Upper lobe of left lung (tissue), 4 donors: ENCODE data around the gene MFSD2B.

Experiments
- EP300 ChIP-seq, 4 donors: sonication (generic); formaldehyde crosslinking; IDR thresholded peaks; one replicate each; pipeline ENCODE4 v1.5.1; 2017; ENCODE audit warnings: antibody characterized with exemption in 4 of 4, control low read depth in 2 of 4
- POLR2A ChIP-seq, 4 donors: fragments of 450-650 bp; IDR thresholded peaks; one replicate each; pipeline ENCODE4 v1.5.1; 2016 to 2017; ENCODE audit warnings: antibody characterized with exemption in 4 of 4, mild to moderate bottlenecking in 2 of 4
- TF ChIP-seq, protein P1 (sequence below), 6 experiments: fragments of 450-650 bp in 4 of 6; fragments of 200-600 bp in 2 of 6; sonication (generic) in 2 of 6; IDR thresholded peaks; one replicate each; pipeline ENCODE4 v1.5.1; 2016 to 2019; ENCODE audit warnings: antibody characterized with exemption in 6 of 6

DNA sequence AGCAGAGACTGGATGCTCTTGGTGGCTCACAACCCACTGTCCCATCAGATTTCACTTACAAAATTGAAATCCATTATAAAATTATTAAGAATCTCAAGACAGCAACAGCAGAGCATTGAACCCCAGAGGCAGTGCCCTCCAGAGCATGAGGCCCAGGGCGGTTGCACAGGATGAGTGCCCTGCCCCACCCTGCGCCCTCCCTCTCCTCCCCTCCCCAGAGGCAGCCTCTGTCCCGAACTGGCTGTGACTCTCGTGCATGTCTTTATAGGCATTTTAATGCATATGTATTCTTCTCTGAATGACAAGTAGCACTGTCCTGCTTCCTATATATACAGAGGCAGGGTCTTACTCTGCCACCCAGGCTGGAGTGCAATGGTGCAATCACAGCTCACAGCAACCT is 10.4 kb downstream of the MFSD2B start:
- no peak for TF ChIP-seq POLR2A (IDR thresholded peaks at IDR 0.05)
- TF ChIP-seq, protein P1, sequence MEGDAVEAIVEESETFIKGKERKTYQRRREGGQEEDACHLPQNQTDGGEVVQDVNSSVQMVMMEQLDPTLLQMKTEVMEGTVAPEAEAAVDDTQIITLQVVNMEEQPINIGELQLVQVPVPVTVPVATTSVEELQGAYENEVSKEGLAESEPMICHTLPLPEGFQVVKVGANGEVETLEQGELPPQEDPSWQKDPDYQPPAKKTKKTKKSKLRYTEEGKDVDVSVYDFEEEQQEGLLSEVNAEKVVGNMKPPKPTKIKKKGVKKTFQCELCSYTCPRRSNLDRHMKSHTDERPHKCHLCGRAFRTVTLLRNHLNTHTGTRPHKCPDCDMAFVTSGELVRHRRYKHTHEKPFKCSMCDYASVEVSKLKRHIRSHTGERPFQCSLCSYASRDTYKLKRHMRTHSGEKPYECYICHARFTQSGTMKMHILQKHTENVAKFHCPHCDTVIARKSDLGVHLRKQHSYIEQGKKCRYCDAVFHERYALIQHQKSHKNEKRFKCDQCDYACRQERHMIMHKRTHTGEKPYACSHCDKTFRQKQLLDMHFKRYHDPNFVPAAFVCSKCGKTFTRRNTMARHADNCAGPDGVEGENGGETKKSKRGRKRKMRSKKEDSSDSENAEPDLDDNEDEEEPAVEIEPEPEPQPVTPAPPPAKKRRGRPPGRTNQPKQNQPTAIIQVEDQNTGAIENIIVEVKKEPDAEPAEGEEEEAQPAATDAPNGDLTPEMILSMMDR (IDR thresholded peaks at IDR 0.05) = no peak
- TF ChIP-seq EP300 (IDR thresholded peaks at IDR 0.05) = no peak
